ENCODE data around the gene NR5A2.

Gene NR5A2

DNA sequence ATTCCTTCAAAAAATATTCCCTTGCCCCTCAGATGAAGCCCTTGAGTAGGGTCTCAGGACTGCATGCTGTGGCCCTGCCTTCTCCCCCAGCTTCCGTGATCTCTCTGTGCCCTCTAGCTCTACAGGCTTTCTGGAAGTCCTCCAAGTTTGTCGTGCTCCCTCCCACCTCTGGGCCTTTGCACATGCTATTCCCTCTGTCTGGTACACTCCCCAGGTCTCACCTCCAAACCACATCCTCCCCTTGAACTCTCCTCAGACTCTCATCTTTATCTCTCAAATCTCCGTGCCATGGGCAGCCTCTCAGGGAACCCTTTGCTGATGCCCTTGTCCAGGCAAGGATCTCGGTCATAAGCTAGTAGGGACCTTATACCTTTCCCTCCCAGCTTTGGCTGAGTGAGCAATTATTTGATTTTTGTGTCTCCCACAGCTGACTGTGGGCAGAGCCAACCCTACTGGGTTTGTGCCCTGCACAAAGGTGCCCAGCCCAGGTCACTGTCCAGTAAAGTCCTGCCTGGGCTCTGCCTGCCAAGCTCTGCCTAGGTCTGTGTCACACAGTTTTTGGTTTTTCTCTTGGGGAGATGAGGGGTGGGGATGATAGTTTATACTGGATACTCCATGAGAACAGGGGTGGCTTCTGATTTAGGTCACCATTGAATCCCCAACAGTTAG is 194.2 kb downstream of the NR5A2 start:
- H3K27ac ChIP-seq (ENCODE audit: extremely low read depth, low read depth, low read length) = no peak overlapping the region
- no peaks in the 10 kb centered on the region for H3K36me3 ChIP-seq (ENCODE audit: control insufficient read depth in 2 of 2, insufficient read depth in 1 of 2, low read length in 2 of 2)
- ChIA-PET POLR2A (no interaction called here), CTCF (no interaction called here)
- no peak for TF ChIP-seq ZNF624 (tag by site-specific recombination; IDR thresholded peaks at IDR 0.05)
- TF ChIP-seq ZNF623 (tag by site-specific recombination; IDR thresholded peaks at IDR 0.05) = peak; percentile 71
- TF ChIP-seq ZNF112 (tag by site-specific recombination; IDR thresholded peaks at IDR 0.05) = no peak
- TF ChIP-seq, protein P1, sequence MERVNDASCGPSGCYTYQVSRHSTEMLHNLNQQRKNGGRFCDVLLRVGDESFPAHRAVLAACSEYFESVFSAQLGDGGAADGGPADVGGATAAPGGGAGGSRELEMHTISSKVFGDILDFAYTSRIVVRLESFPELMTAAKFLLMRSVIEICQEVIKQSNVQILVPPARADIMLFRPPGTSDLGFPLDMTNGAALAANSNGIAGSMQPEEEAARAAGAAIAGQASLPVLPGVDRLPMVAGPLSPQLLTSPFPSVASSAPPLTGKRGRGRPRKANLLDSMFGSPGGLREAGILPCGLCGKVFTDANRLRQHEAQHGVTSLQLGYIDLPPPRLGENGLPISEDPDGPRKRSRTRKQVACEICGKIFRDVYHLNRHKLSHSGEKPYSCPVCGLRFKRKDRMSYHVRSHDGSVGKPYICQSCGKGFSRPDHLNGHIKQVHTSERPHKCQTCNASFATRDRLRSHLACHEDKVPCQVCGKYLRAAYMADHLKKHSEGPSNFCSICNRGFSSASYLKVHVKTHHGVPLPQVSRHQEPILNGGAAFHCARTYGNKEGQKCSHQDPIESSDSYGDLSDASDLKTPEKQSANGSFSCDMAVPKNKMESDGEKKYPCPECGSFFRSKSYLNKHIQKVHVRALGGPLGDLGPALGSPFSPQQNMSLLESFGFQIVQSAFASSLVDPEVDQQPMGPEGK (tag by site-specific recombination; IDR thresholded peaks at IDR 0.05) = no peak
- no peak for TF ChIP-seq ZEB2 (tag by site-specific recombination; IDR thresholded peaks at IDR 0.05)
- peak; percentile 52 for TF ChIP-seq ZNF341 (tag by site-specific recombination; IDR thresholded peaks at IDR 0.05; ENCODE audit: low read depth)
- no peak for TF ChIP-seq KLF1 (tag by site-specific recombination; IDR thresholded peaks at IDR 0.05)
- TF ChIP-seq ZNF416 (tag by site-specific recombination; IDR thresholded peaks at IDR 0.05) = no peak
- TF ChIP-seq ZNF23 (tag by site-specific recombination; IDR thresholded peaks at IDR 0.05; ENCODE audit: borderline replicate concordance) = no peak
- no peak for TF ChIP-seq SETDB1 (IDR thresholded peaks at IDR 0.05; ENCODE audit: insufficient read length, low read length)
- TF ChIP-seq, protein P2, sequence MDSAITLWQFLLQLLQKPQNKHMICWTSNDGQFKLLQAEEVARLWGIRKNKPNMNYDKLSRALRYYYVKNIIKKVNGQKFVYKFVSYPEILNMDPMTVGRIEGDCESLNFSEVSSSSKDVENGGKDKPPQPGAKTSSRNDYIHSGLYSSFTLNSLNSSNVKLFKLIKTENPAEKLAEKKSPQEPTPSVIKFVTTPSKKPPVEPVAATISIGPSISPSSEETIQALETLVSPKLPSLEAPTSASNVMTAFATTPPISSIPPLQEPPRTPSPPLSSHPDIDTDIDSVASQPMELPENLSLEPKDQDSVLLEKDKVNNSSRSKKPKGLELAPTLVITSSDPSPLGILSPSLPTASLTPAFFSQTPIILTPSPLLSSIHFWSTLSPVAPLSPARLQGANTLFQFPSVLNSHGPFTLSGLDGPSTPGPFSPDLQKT (IDR thresholded peaks at IDR 0.05; ENCODE audit: borderline replicate concordance, low read depth, low read length) = no peak
- no peaks in the 10 kb centered on the region for H3K4me1 ChIP-seq (ENCODE audit: control insufficient read depth, insufficient read depth, low read length)
- H3K4me3 ChIP-seq (ENCODE audit: low read depth, low read length) = no peak overlapping the region
- no peaks in the 10 kb centered on the region for H3K9me3 ChIP-seq (ENCODE audit: control insufficient read depth, insufficient read depth, low read depth, low read length)

DNA sequence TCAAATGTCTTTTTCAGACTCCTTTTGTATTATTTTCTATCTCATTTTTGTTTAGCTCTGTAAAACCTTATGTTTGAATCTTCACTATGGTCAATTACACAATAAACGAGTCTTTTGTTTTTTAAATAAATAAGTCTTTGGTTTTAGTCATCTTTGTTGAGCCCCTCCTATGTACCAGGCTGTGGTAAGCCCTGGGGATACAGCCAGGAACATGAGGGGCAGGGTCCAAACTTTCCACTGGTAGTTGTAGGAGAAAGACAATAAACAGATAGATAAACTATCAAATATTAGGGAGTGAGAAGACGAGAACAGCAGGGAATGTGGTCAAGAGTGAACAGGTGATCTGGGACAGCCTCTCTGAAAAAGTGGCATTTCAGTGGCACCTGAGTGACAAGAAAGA is 195.7 kb downstream of the NR5A2 start:
- Histone ChIP-seq H3K4me1 (ENCODE audit: control insufficient read depth, insufficient read depth, low read length) (no peaks in the 10 kb centered on the region), H3K9me3 (ENCODE audit: control insufficient read depth, insufficient read depth, low read depth, low read length) (no peaks in the 10 kb centered on the region), H3K27ac (ENCODE audit: extremely low read depth, low read depth, low read length) (no peak overlapping the region), H3K36me3 (ENCODE audit: control insufficient read depth in 2 of 2, insufficient read depth in 1 of 2, low read length in 2 of 2) (no peaks in the 10 kb centered on the region), H3K4me3 (ENCODE audit: low read depth, low read length) (no peak overlapping the region)
- CTCF ChIA-PET = no interaction called here
- POLR2A ChIA-PET = interaction anchor here (0.6 kb wide), 1 partner anchor 12 kb away, joined by 3 read pairs; no protein-coding TSS in a partner anchor
- no peak for TF ChIP-seq RBAK (tag by site-specific recombination; IDR thresholded peaks at IDR 0.05)
- no peak for TF ChIP-seq MEIS1 (CRISPR knock-in tag; IDR thresholded peaks at IDR 0.05; ENCODE audit: borderline replicate concordance)
- TF ChIP-seq ZNF423 (tag by site-specific recombination; IDR thresholded peaks at IDR 0.05) = no peak
- no peak for TF ChIP-seq ZNF16 (tag by site-specific recombination; IDR thresholded peaks at IDR 0.05; ENCODE audit: low read depth)
- no peak for TF ChIP-seq ZNF114 (tag by site-specific recombination; IDR thresholded peaks at IDR 0.05)
- no peak for TF ChIP-seq ZNF202 (tag by site-specific recombination; IDR thresholded peaks at IDR 0.05; ENCODE audit: borderline replicate concordance)
- no peak for TF ChIP-seq ZNF433 (tag by site-specific recombination; IDR thresholded peaks at IDR 0.05; ENCODE audit: low read depth)
- TF ChIP-seq, protein P1 (tag by site-specific recombination; IDR thresholded peaks at IDR 0.05) = no peak
- TF ChIP-seq, protein P3, sequence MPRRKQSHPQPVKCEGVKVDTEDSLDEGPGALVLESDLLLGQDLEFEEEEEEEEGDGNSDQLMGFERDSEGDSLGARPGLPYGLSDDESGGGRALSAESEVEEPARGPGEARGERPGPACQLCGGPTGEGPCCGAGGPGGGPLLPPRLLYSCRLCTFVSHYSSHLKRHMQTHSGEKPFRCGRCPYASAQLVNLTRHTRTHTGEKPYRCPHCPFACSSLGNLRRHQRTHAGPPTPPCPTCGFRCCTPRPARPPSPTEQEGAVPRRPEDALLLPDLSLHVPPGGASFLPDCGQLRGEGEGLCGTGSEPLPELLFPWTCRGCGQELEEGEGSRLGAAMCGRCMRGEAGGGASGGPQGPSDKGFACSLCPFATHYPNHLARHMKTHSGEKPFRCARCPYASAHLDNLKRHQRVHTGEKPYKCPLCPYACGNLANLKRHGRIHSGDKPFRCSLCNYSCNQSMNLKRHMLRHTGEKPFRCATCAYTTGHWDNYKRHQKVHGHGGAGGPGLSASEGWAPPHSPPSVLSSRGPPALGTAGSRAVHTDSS (tag by site-specific recombination; IDR thresholded peaks at IDR 0.05) = no peak
- TF ChIP-seq, protein P4, sequence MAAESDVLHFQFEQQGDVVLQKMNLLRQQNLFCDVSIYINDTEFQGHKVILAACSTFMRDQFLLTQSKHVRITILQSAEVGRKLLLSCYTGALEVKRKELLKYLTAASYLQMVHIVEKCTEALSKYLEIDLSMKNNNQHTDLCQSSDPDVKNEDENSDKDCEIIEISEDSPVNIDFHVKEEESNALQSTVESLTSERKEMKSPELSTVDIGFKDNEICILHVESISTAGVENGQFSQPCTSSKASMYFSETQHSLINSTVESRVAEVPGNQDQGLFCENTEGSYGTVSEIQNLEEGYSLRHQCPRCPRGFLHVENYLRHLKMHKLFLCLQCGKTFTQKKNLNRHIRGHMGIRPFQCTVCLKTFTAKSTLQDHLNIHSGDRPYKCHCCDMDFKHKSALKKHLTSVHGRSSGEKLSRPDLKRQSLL (tag by site-specific recombination; IDR thresholded peaks at IDR 0.05) = no peak
- TF ChIP-seq, protein P5, sequence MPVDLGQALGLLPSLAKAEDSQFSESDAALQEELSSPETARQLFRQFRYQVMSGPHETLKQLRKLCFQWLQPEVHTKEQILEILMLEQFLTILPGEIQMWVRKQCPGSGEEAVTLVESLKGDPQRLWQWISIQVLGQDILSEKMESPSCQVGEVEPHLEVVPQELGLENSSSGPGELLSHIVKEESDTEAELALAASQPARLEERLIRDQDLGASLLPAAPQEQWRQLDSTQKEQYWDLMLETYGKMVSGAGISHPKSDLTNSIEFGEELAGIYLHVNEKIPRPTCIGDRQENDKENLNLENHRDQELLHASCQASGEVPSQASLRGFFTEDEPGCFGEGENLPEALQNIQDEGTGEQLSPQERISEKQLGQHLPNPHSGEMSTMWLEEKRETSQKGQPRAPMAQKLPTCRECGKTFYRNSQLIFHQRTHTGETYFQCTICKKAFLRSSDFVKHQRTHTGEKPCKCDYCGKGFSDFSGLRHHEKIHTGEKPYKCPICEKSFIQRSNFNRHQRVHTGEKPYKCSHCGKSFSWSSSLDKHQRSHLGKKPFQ (tag by site-specific recombination; IDR thresholded peaks at IDR 0.05) = no peak
- no peak for TF ChIP-seq ZNF426 (tag by site-specific recombination; IDR thresholded peaks at IDR 0.05)
- TF ChIP-seq ZNF223 (tag by site-specific recombination; IDR thresholded peaks at IDR 0.05) = no peak
- TF ChIP-seq ZNF621 (tag by site-specific recombination; IDR thresholded peaks at IDR 0.05) = no peak
- TF ChIP-seq SP2 (tag by site-specific recombination; IDR thresholded peaks at IDR 0.05) = no peak
- TF ChIP-seq ZNF404 (tag by site-specific recombination; IDR thresholded peaks at IDR 0.05) = no peak
- TF ChIP-seq ZNF561 (tag by site-specific recombination; IDR thresholded peaks at IDR 0.05; ENCODE audit: borderline replicate concordance) = no peak

Data from HEK293 (cell line).